Measurements from ENCODE around the gene KLK1. TPM values are rescaled to one million over a fixed set of nuclear protein-coding genes. Genes with fewer than 3 reads are reported as not detected.

The KLK1 gene
- total RNA-seq, 6 experiments from 2014 or later = not detected

DNA sequence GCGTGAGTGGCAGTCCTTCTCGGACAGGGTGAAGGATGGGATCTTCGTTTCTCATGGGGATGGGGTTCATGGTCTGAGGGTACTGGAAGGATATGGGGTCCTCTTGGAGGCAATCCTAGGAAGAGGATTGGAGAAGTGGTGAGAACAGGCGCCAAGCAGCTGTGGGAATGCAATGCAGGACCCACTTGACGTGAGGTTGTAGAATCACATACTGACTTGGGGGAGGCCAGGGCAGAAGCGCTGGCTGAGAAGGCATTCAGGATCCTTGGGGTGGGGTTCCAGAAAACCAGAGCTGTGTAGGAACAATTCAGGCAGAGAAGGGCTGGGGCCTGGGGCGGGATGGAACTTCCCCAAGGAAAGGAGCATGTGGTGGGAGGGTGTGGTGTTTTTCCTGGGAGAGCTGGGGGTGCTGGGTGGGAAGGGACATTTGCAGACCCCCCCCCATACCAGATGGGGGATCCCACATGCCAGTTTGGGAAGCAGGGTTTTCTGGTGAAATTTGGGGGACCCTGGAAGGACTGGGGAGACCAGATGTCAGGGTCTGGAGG lies 852 bp downstream of the KLK1 start:
- H3K4me3 Mint-ChIP-seq = no peak overlapping the region
- TF ChIP-seq, protein P1, sequence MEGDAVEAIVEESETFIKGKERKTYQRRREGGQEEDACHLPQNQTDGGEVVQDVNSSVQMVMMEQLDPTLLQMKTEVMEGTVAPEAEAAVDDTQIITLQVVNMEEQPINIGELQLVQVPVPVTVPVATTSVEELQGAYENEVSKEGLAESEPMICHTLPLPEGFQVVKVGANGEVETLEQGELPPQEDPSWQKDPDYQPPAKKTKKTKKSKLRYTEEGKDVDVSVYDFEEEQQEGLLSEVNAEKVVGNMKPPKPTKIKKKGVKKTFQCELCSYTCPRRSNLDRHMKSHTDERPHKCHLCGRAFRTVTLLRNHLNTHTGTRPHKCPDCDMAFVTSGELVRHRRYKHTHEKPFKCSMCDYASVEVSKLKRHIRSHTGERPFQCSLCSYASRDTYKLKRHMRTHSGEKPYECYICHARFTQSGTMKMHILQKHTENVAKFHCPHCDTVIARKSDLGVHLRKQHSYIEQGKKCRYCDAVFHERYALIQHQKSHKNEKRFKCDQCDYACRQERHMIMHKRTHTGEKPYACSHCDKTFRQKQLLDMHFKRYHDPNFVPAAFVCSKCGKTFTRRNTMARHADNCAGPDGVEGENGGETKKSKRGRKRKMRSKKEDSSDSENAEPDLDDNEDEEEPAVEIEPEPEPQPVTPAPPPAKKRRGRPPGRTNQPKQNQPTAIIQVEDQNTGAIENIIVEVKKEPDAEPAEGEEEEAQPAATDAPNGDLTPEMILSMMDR (IDR thresholded peaks at IDR 0.05) = no peak
- no peaks in the 10 kb centered on the region for H3K36me3 Mint-ChIP-seq (ENCODE audit: low read depth)
- peaks cover 45% of the 10 kb centered on the region for H3K27me3 Mint-ChIP-seq (ENCODE audit: insufficient read depth)
- no peaks in the 10 kb centered on the region; the same call in 1 of the 2 replicates for H3K9me3 Mint-ChIP-seq
- no peak overlapping the region for H3K27ac Mint-ChIP-seq
- H3K4me1 Mint-ChIP-seq (ENCODE audit: low read depth) = peaks cover 7% of the 10 kb centered on the region
- DNase-seq = no peak

DNA sequence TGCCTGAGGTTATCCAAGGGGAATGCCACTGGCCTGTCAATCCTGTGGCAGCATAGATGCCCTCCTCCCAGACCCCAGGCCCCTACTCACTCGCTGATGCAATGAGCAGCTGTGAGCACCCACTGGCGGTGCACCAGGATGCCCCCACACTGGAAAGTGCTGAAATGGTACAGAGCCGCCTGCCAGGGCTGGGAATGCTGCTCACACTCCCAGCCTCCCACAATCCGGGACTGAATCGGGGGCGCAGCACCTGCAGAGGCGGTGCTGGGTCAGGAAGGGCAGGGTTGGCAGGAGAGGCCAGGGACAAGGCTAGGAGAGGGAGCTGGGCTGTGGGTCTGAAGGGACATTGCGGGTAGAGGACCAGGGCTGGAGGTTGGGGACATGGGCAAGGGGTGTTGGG lies 2.0 kb downstream of the KLK1 start:
- H3K36me3 Mint-ChIP-seq (ENCODE audit: low read depth) = no peaks in the 10 kb centered on the region
- peaks cover 50% of the 10 kb centered on the region for H3K27me3 Mint-ChIP-seq (ENCODE audit: insufficient read depth)
- H3K4me1 Mint-ChIP-seq (ENCODE audit: low read depth) = peaks cover 7% of the 10 kb centered on the region
- TF ChIP-seq, protein P1 (IDR thresholded peaks at IDR 0.05) = no peak
- no peak for DNase-seq
- H3K4me3 Mint-ChIP-seq = no peak overlapping the region
- no peak overlapping the region for H3K27ac Mint-ChIP-seq
- H3K9me3 Mint-ChIP-seq = no peaks in the 10 kb centered on the region

DNA sequence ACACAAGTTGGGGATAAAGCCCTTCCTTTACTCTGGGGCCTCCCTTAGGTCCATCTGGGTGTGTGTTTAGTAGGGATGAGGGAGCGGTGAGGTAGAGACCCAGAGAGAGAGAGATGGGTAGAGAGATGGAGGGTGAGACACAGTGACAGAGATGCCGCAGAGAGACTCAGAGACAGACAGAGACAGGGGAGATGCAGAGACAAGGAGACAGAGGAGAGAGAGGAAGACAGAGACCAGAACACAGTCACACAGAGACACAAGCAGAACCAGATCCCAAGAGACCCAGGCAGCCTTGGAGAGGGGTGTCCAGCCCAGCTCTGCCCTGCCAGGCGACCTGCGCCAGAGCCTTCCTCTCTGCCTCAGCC lies 2.4 kb downstream of the KLK1 start:
- no peaks in the 10 kb centered on the region for H3K36me3 Mint-ChIP-seq (ENCODE audit: low read depth)
- no peak overlapping the region for H3K27ac Mint-ChIP-seq
- no peaks in the 10 kb centered on the region; the same call in 1 of the 2 replicates for H3K9me3 Mint-ChIP-seq
- peaks cover 51% of the 10 kb centered on the region for H3K27me3 Mint-ChIP-seq (ENCODE audit: insufficient read depth)
- TF ChIP-seq, protein P1 (IDR thresholded peaks at IDR 0.05) = no peak
- H3K4me3 Mint-ChIP-seq = no peak overlapping the region
- no peak for DNase-seq
- H3K4me1 Mint-ChIP-seq (ENCODE audit: low read depth) = peaks cover 7% of the 10 kb centered on the region

DNA sequence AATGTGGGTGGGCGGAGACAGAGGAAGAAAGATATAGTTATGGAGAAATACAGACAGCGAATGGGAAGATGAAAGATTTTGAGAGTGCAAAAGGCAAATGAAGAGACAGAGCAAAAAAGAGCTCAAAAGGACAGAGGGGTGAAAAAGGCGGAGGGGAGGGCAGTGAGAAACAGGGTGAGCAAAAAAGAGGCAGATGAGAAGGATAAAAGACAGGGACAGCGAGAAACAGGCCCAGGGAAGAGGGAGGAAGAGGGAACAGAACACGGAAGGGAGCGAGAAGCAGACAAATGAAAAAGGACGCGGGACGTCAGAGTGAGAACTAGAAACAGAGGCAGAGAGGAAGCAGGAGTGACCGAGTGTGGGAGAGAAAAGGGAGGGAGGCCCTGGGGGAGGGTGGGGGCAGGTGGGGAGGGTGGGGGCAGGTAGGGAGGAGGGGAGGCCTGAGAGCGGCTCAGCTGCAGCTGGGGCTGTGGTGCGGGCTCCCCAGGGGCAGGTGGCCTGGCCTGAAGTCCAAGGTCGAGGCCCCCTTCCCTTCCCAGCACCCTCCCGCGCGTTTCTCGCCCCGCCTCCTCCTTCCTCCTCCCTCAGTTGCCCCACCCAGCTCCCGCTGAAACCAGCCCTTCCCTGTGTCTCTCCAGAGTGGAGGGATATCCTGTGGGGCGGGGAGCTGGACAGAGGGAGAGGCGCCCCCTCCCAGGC lies 2.9 kb downstream of the KLK1 start:
- H3K9me3 Mint-ChIP-seq = no peaks in the 10 kb centered on the region; the same call in 1 of the 2 replicates
- H3K4me1 Mint-ChIP-seq (ENCODE audit: low read depth) = peaks cover 7% of the 10 kb centered on the region
- DNase-seq = no peak
- H3K27me3 Mint-ChIP-seq (ENCODE audit: insufficient read depth) = peaks cover 53% of the 10 kb centered on the region
- TF ChIP-seq, protein P1 (IDR thresholded peaks at IDR 0.05) = no peak
- peak overlapping the region; percentile 32; the same call in 1 of the 2 replicates for H3K4me3 Mint-ChIP-seq
- no peak overlapping the region for H3K27ac Mint-ChIP-seq
- H3K36me3 Mint-ChIP-seq (ENCODE audit: low read depth) = no peaks in the 10 kb centered on the region

DNA sequence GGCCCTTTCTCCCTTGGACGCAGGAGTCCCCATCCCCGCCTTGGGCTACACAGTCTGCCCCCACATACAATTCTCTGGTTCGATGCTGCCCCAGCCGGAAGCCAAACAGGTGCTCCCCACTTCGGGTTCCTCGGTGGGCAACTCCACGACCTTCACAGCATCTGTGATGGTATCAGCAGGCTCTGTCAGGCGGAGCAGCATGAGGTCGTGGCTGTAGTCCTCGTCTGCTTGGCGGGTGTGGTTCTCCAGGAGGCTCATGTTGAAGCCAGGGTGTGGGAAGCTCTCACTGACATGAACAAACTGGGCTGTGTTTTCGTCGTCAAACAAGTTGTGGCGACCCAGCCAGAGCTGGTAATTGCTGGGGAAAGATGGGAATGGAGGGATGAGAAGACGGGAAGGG lies 3.5 kb downstream of the KLK1 start:
- TF ChIP-seq, protein P1 (IDR thresholded peaks at IDR 0.05) = no peak
- Mint-ChIP-seq H3K36me3 (ENCODE audit: low read depth) (no peaks in the 10 kb centered on the region), H3K4me3 (no peak overlapping the region; the same call in 1 of the 2 replicates), H3K27ac (no peak overlapping the region), H3K4me1 (ENCODE audit: low read depth) (peaks cover 7% of the 10 kb centered on the region), H3K27me3 (ENCODE audit: insufficient read depth) (peaks cover 53% of the 10 kb centered on the region), H3K9me3 (no peaks in the 10 kb centered on the region; the same call in 1 of the 2 replicates)
- no peak for DNase-seq

Data from HFFc6 (cell line).